Activated CD8-positive, alpha-beta memory T cell treated with anti-CD3 and anti-CD28 coated beads for 24 hours (primary cell): ENCODE results near the gene PDGFRB.

Experiments used
- DNase-seq: peaks from one replicate; pipeline ENCODE4 v3.0.0-alpha.2; 2020

Gene PDGFRB

GRCh38 chr5:150129454-150129812, 26.2 kb downstream of the PDGFRB start:
- DNase-seq: no peak

DNA sequence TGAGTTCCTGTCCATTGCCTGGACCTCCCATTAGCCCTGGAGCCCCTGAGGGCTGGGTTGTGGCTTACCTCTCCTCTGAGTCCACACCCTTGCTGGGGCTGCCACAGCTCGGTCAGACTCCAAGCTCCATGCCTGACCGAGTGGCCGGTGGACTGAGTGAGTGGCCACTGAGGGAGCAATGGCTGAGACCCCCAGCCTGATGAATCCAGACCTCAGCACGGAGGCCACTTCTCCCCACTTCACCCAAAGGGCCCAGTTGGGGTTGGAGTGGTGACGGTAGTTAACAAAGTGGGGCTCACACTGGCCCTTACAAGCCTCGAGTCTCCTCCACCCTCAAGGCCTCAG, 28.8 kb downstream of the PDGFRB start:
- DNase-seq: no peak

- no peak for DNase-seq
These were observed 29.3 kb downstream of the PDGFRB start for GRCh38 chr5:150126199-150126920.

- DNase-seq: no peak
These were observed 30.3 kb downstream of the PDGFRB start for GRCh38 chr5:150125334-150125733.

DNA sequence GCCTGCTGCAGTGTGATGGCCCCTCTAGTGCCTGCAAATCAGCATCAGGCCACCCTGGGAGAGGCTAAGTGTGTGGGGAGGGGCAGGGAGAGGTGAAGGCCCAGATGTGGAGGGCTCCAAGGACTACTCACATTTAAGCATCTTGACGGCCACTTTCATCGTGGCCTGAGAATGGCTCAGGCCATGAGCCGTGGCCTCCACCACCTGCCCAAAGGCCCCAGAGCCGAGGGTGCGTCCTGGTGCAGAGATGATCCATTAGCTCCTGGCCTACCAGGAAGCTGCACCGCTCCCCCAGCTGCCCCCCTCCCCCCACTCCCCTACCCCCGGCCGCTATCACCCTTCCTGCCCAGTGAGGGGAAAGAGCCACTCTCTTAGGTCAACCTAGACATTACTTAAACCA, 31.0 kb downstream of the PDGFRB start:
- DNase-seq: no peak

DNA sequence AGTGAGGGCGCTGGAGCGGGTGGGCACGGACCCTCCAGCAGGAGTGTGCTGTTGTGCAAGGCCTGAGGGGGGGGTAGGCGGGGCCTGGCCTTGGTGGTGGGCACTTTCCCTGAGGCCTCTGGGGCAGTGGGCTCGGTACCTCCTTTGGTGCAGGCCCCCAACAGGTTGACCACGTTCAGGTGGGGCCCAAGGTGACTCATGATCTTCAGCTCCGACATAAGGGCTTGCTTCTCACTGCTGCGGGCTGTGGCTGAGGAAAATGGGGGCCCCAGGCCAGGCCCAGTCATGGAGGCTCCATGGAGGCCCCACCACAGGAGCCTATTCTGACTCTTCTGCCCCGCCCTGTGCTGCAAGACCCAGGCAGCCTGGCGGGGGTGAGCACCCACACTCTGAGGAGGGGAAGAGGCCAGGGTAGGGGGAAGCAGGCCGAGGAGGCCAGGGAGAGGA, 31.5 kb downstream of the PDGFRB start:
- no peak for DNase-seq

GRCh38 chr5:150123542-150123941, 32.1 kb downstream of the PDGFRB start:
- no peak for DNase-seq

- no peak for DNase-seq
These were observed 32.8 kb downstream of the PDGFRB start for GRCh38 chr5:150122536-150123481.

DNA sequence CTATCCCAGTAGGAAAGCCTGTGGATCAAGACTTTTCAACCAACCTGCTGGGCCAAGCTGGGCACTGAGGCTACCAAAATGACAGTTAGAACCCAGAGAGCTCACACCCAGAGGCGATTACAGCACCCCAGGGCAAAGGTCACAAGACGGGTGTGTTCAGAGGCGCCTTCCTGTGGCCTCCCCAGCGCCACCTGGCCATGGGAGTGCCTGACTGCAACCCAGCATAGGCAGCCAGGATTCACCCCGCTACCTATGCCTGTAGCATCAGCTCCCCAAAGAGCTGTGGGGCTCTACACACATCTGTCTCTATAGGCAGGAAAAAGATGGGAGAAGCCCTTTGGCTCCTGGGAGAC, 33.5 kb downstream of the PDGFRB start:
- DNase-seq: no peak

DNA sequence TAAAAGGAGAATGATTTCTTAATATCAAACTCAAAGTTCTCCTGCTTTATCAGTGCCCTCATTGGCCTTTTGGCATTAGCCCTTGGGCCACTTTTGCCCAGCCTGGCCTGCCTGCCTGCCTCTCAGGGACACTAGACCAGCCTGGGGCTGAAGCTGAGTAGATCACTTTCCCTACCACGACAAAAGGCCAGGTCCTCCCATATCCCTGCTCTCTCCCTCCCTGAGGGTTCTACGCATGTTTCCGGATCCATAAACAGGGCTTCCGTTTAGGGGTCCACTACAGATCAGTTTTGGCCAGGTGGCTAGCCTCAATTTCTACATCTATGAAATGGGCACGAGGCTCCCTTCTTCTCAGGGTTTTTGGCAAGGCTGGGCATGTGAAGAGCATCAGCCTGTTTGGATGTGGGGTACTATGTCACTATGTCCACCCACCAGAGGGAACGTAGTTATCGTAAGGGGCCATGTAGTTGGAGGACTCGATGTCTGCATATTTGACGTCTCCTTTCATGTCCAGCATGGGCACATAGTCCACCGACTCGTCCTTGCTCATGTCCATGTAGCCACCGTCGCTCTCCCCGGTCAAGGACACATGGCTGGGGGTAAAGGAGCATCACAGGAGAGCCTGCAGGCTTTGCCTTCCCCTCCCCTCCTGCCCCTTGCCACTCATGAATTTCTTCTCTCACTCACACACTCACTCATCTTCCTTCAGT, 34.0 kb downstream of the PDGFRB start:
- no peak for DNase-seq

DNA sequence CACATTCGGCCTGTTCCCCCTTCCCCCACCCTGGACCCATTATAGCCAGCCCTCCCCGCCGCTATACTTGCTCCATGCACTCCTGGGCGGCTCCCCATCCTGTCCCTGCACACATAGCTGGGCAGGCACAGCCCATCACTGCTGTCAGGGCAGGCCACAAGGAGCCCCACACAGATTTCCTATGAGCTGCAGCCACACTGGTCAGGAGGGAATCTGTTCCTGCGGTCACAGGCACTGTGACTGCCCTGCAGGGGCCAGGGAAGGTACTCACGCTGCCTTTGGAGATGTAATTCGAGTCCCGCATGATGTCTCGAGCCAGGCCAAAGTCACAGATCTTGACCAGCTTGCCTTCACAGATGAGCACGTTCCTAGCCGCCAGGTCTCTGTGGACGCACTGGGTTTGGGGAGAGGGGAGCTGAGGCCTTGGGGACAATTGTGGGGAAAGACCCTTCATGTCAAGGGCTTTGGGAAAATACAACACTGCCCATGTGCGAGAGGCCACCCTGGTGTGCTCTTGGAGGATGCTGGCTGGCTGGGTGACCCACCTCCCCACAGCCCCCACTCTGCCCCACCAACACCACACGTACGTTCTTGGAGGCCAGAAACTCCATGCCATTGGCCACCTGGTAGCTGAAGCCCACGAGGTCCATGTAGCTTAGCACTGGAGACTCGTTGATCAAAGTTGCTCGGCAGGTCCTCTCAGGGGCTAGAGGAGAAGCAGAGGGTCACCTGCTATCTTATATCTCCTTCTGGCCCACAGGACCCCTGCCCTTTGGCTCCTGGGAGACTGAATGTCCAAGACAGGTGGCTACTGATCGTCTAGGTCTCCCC, 34.8 kb downstream of the PDGFRB start:
- no peak for DNase-seq

- no peak for DNase-seq
These were observed 35.6 kb downstream of the PDGFRB start for GRCh38 chr5:150120062-150120441.

- no peak for DNase-seq
These were observed 36.1 kb downstream of the PDGFRB start for GRCh38 chr5:150119421-150120061.

DNA sequence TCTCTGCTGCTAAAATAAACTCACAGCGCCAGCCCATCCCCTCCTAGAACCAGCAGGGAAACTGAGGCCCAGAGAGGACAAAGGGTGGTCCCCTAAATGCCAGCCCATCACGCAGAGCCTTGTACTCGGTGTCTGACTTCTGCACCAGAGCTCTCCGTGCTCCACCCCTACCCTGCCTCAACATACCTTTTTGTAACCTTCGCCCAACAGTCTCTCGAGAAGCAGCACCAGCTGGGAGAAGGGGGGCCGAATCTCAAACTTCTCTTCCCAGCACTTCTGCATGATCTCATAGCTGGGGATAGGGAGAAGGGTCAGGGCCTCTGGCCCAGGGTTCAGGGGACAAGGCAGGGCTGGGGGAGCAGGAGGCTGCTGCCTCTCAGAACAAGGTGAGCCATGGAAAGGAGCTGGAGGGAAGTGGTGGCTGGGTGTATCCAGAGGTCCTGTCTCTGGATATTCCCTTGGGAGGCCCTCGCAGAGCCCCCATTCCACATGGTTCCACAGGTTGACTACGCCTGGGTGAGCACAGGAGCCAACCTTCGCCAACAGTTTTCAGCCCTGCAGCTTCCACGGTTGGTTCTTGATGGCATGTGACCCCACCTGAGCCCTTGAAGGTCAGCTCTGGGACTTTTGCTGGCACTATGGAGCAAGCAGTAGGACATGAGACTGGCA, 37.0 kb downstream of the PDGFRB start:
- DNase-seq: no peak

DNA sequence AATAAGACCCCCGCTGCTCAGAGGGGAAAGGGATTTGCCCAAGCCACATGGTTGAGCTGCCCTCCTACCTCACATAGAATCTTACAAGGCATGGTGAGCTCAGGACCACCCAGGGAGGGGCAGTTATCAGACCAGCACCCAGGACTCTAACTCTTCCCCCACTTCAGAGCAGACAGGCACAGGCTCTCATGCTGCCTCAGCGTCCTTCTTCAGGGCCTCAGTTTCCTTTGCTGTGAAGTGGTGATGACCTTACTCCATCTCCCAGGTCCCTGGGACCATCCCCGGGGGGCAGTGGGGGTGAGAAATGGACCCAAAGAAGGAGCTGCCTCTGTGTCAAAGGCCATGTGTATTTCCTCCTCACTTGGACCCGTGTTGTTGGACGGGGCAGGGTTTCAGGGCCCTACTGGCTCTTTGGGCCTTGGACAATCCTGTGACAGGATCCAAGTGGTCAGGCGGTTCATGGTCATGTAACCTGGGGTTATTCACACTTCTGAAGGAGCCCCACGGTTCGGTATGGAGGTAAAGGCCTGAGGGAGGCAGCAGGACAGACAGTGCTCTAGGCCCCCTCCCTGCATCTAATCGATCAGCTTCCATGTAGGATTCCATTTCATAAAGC, 37.6 kb downstream of the PDGFRB start:
- DNase-seq: no peak

DNA sequence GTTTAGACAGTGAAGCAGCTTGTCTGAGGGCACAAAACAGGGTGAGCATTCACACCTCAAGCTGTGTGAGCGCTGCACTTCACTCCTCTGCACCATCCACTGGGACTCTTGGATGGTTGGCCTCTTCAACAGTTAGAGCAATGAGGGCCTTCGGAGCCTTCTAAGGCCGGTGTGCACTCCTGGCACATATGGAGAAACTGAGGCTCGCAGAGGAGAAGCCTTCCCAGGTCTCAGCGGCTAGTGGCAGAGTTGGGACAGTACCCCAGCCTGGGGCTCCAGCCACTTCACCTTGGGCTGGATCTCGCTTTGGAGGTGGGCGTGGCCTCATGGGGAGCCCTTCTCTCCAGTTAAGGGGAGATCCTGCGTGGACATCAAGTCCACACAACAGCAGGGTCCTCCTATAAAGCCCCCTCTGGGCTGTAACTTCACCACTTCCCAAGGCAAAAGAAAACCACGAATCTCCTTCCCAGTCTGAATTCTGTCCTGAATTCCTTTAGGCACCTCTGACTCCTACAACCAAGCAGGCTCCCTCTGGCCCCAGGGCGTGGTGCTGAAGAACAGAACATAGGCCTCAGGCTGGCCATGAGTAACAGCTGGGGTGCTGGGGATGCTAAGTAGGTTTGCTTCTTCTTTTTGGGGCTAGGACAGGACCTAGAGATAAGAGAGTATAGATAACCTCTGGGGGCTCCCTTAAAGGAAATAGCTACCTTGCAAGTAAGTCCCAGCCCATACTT, 38.8 kb downstream of the PDGFRB start:
- no peak for DNase-seq

- DNase-seq: peak; percentile 21
These were observed 40.8 kb downstream of the PDGFRB start for GRCh38 chr5:150114773-150115408.

- peak; percentile 47 for DNase-seq
These were observed 41.5 kb downstream of the PDGFRB start for GRCh38 chr5:150114102-150114641.

DNA sequence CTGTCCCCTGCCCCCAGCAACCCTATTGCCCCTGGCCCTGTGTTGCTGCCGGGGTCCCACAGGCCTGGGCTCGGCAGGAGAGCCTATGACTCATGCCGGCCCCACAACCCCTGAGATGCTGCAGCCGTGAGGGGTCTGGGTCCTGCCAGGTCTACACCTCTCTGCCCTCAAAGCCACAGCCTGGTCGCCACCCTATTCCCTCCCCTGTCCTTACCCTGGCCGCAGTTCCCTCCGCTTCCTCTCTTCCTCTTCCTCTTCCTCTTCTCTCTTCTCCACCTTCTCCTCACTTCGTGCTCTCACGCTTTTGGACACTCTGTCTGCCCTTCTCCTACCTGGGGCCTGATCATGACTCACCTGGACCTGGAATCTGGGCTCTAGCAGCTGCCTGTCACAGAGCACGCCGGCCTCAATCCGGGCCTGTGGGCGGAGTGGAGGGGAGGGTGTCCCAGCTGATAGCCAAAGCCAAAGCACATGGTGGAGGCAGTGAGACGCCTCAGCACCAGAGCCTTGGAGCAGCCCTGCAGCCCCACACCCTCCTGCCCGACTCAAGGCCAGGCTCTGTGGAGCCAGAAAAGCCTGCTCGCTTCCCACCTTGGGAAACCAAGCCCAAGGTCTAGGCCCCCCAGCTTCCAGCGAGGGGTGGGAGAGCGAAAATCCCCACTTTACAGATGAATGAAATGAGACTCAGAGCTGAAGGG, 42.4 kb downstream of the PDGFRB start:
- DNase-seq: peak; percentile 24
